SK-N-MC (cell line): ENCODE measurements around the gene PRR20G.

Source experiments
- EZH2 ChIP-seq: fragments of 200-600 bp; sonication (generic); IDR thresholded peaks from one replicate; pipeline ENCODE4 v1.6.1; 2017; ENCODE audit warnings: antibody characterized with exemption
- FOXP2 ChIP-seq: optimal IDR thresholded peaks from 2 replicates; pipeline ENCODE3; 2011; ENCODE audit warnings: mild to moderate bottlenecking, moderate library complexity; ENCODE audit not compliant: insufficient read depth; ENCODE audit errors: extremely low read length, control extremely low read depth
- POLR2AphosphoS5 ChIP-seq: IDR thresholded peaks from 2 replicates; pipeline ENCODE4 v1.6.1; 2012; ENCODE audit warnings: mild to moderate bottlenecking, low read depth, low read length, borderline replicate concordance

GRCh38 chr3:127325629-127325961, 37.7 kb upstream of the PRR20G start:
- no peak for TF ChIP-seq EZH2
- TF ChIP-seq POLR2AphosphoS5 = no peak
- TF ChIP-seq FOXP2 = no peak
